HG02759 (cell line): Measurements from ENCODE around the gene PRDM10.
A peak's percentile ranks its signal among the peaks of the same experiment; 100 is the strongest.
"Not testable (repeated sequence)": the region's sequence is repeated elsewhere in the genome, so short reads cannot be mapped to it uniquely, and the experiment has no call there.

Experiments used
- ATAC-seq: cut with Tn5 transposase; IDR thresholded peaks from one replicate; pipeline ENCODE4 v1.9.1; 2021; ENCODE audit warnings: mild to moderate bottlenecking, moderate library complexity; ENCODE audit not compliant: unreplicated experiment

The PRDM10 gene, protein sequence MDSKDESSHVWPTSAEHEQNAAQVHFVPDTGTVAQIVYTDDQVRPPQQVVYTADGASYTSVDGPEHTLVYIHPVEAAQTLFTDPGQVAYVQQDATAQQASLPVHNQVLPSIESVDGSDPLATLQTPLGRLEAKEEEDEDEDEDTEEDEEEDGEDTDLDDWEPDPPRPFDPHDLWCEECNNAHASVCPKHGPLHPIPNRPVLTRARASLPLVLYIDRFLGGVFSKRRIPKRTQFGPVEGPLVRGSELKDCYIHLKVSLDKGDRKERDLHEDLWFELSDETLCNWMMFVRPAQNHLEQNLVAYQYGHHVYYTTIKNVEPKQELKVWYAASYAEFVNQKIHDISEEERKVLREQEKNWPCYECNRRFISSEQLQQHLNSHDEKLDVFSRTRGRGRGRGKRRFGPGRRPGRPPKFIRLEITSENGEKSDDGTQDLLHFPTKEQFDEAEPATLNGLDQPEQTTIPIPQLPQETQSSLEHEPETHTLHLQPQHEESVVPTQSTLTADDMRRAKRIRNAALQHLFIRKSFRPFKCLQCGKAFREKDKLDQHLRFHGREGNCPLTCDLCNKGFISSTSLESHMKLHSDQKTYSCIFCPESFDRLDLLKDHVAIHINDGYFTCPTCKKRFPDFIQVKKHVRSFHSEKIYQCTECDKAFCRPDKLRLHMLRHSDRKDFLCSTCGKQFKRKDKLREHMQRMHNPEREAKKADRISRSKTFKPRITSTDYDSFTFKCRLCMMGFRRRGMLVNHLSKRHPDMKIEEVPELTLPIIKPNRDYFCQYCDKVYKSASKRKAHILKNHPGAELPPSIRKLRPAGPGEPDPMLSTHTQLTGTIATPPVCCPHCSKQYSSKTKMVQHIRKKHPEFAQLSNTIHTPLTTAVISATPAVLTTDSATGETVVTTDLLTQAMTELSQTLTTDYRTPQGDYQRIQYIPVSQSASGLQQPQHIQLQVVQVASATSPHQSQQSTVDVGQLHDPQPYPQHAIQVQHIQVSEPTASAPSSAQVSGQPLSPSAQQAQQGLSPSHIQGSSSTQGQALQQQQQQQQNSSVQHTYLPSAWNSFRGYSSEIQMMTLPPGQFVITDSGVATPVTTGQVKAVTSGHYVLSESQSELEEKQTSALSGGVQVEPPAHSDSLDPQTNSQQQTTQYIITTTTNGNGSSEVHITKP

DNA sequence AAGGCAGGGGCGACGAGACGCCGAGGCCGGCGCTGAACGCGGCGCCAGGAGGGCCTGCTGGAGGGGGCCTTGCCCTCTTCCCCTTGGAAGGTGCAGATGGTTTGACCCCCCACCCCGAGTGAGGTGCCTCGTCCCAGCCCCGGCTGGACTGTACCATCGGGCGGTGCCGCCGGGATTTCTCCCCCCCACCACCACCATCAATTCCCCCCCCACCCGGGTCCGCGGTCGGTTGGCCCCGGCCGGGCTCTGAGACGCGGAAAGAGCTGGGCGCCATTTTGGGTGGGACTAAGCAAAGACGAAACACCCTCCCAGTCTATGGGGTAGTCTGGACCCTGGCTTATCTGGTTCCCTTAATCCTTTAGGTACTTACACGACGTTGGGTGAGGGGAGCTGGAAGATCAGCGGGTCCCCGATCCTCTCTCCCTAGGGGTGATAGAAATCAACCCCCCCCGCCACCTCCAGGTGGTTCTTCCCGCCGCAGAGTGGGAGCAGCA is at the start of gene PRDM10:
Gene PRDM10, minus strand, starts transcription at position 484 of the 494 bp plus-strand sequence. CDS start 41,871 bp downstream, outside the sequence.
- ATAC-seq = peak; percentile 46

DNA sequence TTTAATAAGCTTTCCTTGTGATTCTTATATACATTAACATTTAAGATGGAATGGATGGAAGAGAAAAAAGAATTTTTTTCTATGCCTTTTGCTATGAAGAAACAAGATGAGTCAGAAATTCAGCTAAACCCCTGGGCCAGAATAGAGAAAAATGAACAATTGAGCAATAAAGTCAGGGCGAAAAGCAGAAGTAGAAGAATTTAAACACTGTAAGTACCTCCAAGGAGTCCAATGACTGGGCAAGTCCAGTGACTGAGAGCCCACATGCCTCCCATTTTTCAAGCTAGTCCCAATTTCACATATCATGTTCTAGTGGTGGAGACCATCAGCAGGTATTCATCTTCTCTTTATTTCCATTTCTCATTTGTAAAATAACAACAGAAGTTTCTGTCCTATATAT is 48.4 kb upstream of the PRDM10 start:
- ATAC-seq = no peak

- no peak for ATAC-seq
These were observed 47.6 kb upstream of the PRDM10 start for GRCh38 chr11:130050257-130050656.

DNA sequence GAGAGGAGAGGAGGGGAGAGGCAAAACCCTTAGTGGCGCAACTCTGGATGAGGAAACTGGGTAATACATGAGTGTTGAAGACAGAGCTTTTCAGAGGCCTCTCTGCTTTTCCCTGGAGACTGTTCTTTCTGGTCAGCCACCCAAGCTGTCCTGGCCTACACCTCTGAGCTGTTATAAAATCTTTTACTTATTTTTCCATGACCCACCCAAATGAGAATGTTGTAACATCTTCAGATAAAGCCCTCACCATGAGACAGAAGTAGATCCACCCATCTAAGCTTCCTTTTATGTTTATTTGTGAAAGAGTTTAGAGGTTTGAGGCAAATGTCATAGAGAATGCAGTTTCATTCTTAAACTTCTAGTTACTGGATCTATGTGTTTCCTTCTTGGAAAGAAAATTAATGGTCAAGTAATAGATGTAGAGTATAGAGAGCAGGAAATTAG is 46.7 kb upstream of the PRDM10 start:
- no peak for ATAC-seq

GRCh38 chr11:130047141-130047540 is 44.5 kb upstream of the PRDM10 start:
- no peak for ATAC-seq

GRCh38 chr11:130043575-130043974 is 40.9 kb upstream of the PRDM10 start:
- ATAC-seq = no peak

DNA sequence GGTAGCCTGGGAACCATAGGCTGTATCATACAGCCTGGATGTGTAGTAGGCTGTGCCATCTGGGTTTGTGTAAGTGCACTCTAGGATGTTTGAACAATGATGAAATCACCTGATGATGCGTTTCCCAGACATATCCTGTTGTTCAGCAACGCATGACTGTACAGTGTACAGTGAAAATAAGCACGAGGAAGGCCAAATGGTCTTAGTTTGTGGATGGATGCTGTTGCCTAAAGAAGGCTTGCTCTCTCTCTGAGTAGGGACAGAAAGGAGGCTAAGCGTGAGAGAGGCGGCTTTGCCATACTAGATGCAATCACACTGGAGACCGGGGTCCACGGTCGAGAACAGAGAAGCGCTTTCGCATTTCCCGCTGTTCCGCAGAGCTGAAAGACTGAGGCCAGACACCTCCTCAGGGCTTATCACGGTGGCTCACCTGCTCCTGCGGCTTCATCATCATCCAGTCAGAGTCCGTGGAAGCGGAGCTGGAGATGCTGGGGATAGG is 39.5 kb upstream of the PRDM10 start:
- no peak for ATAC-seq

DNA sequence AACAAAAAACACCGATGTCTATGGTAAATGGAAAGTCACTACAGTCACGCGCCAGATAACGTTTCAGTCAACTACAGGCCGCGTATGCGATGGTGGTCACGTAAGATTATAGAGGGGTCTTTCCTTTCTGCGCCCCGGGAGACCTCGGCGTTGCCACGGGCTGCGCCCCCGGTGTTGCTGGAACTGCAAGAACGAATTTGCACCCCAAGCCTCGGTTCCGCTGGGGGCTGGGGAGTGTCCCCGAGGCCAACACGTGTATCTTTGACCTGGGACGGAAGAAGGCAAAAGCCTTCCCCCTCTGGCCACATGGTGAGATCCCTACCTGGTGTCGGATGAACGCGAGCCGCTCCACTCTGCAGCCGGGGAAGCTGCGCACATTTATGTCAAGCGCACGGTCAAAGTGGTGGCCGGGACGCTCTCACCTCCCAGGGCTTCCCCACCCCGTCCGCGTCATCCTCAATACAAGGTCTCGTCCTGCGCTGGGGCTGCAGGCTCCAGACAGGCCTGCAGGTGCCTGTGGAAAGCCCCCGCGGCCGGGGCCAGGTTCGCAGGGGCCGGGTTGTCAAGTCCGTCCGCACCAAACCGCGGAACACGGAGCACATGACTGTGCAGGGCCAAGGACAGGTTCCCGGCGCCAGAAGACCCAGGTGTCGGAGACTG is 37.8 kb upstream of the PRDM10 start:
- no peak for ATAC-seq

DNA sequence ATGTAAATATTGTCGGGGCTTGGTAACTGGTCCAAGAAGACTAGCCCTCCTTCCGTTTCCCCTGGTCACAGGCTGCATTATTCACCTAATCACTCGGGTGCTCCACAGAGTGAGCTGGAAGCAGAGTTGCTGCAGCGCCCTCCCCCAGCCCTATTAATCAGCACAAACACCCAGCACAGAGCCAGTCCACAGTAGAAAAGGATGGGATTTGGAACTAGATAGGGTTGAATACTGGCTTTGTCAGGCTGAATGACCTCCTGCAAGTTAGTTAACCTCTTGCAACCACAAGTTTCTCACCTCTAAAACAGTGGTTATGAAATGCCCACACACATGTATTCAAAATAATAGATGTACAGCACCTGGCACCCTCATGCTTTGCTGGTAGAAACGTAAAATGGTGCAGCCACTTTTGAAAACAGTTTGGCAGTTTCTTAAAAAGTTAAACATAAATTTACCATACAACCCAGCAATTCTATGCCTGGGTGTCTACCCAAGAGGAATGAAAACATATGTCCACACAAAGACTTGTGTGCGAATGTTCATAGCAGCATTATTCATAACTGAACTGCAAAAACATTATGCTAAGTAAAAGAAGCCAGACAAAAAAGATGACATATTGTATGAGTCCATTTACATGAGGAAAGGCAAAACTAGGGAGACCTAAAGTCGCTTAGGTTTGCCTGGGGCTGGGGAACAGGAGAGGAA is 35.4 kb upstream of the PRDM10 start:
- no peak for ATAC-seq

DNA sequence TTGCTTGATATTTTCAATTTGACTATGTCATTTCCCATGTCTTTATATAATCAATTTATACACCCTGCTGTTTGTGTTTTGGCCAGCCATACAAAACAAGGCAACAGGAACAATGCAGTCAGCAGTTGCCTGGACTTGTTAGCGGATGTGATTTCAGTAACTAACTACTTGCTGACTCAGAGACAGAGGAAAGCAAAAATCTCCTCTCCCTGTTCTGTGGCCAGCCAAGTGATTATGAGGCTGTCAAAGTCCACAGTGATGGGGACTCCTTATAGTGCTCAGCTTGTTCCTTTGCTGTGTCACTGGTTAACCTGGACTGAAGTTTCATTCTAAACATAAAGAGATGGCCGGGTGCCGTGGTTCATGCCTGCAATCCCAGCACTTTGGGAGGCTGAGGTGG is 34.4 kb upstream of the PRDM10 start:
- no peak for ATAC-seq

DNA sequence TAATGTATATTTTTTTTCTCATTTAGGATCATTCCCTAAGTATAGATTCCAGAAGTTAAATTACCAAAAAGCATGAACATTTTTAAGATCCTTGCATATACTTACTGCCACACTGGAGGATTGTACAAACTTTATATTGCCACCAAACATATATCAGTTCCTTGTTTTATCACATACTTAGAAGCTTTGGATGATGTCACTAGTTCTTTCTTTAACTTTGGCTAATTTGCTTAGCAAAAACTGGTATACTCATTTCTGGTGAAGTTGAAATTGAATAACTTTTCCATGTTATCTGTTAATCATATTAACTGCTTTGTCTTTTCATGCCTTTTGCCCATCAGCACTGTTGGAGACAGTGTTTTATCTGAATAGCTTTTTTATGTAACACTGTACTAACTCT is 31.6 kb upstream of the PRDM10 start:
- ATAC-seq = no peak

- no peak for ATAC-seq
These were observed 30.3 kb upstream of the PRDM10 start for GRCh38 chr11:130032931-130033330.

GRCh38 chr11:130031945-130032344 is 29.3 kb upstream of the PRDM10 start:
- ATAC-seq = no peak

- no peak for ATAC-seq
These were observed 28.4 kb upstream of the PRDM10 start for GRCh38 chr11:130031056-130031455.

- no peak for ATAC-seq
These were observed 26.5 kb upstream of the PRDM10 start for GRCh38 chr11:130029137-130029536.

GRCh38 chr11:130025371-130025770 is 22.7 kb upstream of the PRDM10 start:
- ATAC-seq = no peak

GRCh38 chr11:130024361-130024760 is 21.7 kb upstream of the PRDM10 start:
- no peak for ATAC-seq

GRCh38 chr11:130023204-130023603 is 20.6 kb upstream of the PRDM10 start:
- peak; percentile 94 for ATAC-seq

GRCh38 chr11:130022799-130023198 is 20.2 kb upstream of the PRDM10 start:
- peak; percentile 19 for ATAC-seq

DNA sequence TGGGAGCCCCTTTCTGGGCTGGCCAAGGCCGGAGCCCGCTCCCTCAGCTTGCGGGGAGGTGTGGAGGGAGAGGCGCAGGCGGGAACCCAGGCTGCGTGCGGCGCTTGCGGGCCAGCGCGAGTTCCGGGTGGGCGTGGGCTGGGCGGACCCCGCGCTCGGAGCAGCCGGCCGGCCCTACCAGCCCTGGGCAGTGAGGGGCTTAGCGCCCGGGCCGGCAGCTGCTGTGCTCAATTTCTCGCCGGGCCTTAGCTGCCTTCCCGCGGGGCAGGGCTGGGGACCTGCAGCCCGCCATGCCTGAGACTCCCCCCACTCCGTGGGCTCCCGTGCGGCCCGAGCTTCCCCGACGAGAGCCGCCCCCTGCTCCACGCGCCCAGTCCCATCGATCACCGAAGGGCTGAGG is 19.0 kb upstream of the PRDM10 start:
- ATAC-seq = not testable (repeated sequence)
